ENCODE data around the gene HNRNPA3. TPM values are rescaled to one million over a fixed set of nuclear protein-coding genes. Genes with fewer than 3 reads are reported as not detected.
A peak's percentile ranks its signal among the peaks of the same experiment; 100 is the strongest.

HNRNPA3 gene
- total and polyA plus RNA-seq, 2 of the 13 experiments (the other 11 are each of a cell fraction or from before 2014, with no cell fraction given): 73.3 to 97.7 TPM

- TF ChIP-seq HOXA7 (CRISPR knock-in tag; IDR thresholded peaks at IDR 0.05) (no peak), ZNF207 (IDR thresholded peaks at IDR 0.05; ENCODE audit: borderline replicate concordance) (no peak), THRA (CRISPR knock-in tag; IDR thresholded peaks at IDR 0.05; ENCODE audit: borderline replicate concordance) (peak; percentile 87; the same call in 1 of the 2 replicates), SMAD1 (CRISPR knock-in tag; IDR thresholded peaks at IDR 0.05; ENCODE audit: borderline replicate concordance, low read depth) (peak; percentile 92), TMF1 (CRISPR knock-in tag; IDR thresholded peaks at IDR 0.05; ENCODE audit: low read depth) (no peak), RBAK (CRISPR knock-in tag; IDR thresholded peaks at IDR 0.05) (no peak), CSRNP1 (CRISPR knock-in tag; IDR thresholded peaks at IDR 0.05) (peak; percentile 84), GPBP1L1 (CRISPR knock-in tag; IDR thresholded peaks at IDR 0.05) (no peak), ZC3H4 (CRISPR knock-in tag; IDR thresholded peaks at IDR 0.05; ENCODE audit: borderline replicate concordance) (peak; percentile 88; the same call in 1 of the 2 replicates), SKIL (CRISPR knock-in tag; IDR thresholded peaks at IDR 0.05; ENCODE audit: borderline replicate concordance) (0 out of 2 replicates have a peak, but pooled peaks have one; percentile 43), PPARG (CRISPR knock-in tag; conservative IDR thresholded peaks at IDR 0.05) (peak; percentile 97), ADNP (CRISPR knock-in tag; IDR thresholded peaks at IDR 0.05) (no peak), ZNF782 (CRISPR knock-in tag; IDR thresholded peaks at IDR 0.05; ENCODE audit: borderline replicate concordance) (peak; percentile 58; the same call in 1 of the 2 replicates), YEATS4 (CRISPR knock-in tag; IDR thresholded peaks at IDR 0.05; ENCODE audit: borderline replicate concordance) (peak; percentile 75), PRMT3 (CRISPR knock-in tag; IDR thresholded peaks at IDR 0.05; ENCODE audit: borderline replicate concordance, low read depth) (0 out of 2 replicates have a peak, but pooled peaks have one; percentile 66), MTA1 (CRISPR knock-in tag; IDR thresholded peaks at IDR 0.05; ENCODE audit: borderline replicate concordance) (peak; percentile 83), ZHX1 (CRISPR knock-in tag; IDR thresholded peaks at IDR 0.05; ENCODE audit: low read depth) (peak; percentile 91), ZSCAN30 (CRISPR knock-in tag; IDR thresholded peaks at IDR 0.05) (no peak)
Measured at GRCh38 chr2:177187631-177188312, 24.8 kb upstream of the HNRNPA3 start (continued).

Data from HepG2 (cell line).